PC-9 (cell line): Measurements from ENCODE around the gene RUSF1. TPM values are rescaled to one million over a fixed set of nuclear protein-coding genes. Genes with fewer than 3 reads are reported as not detected.

ENCODE experiments used
- BruUV-seq: library from RNA; stranded (reverse); fragments of 400-500 nt; replicated peaks from 2 replicates; lab custom pipeline; 2021; lab: Mats Ljungman, UMichigan
- CTCF ChIA-PET: fragments of 300-600 bp; sonication (Branson Sonifier 250); formaldehyde crosslinking; loops from one replicate; lab custom pipeline; 2022; ENCODE audit warnings: antibody characterized with exemption; lab: Charles Lee
- POLR2A ChIA-PET: fragments of 300-600 bp; sonication (Branson Sonifier 250); formaldehyde crosslinking; loops from one replicate; lab custom pipeline; 2022; ENCODE audit warnings: antibody characterized with exemption; ENCODE audit not compliant: unreplicated experiment; lab: Charles Lee
- DNase-seq, 2 experiments: peaks; one replicate each; pipeline versions ENCODE4 v3.0.0 to v3.0.0-alpha.2; 2015 to 2022; ENCODE audit warnings: mixed read lengths in 1 of 2
- H2AFZ ChIP-seq: fragments of 200-600 bp; sonication (generic); 2 replicates; pipeline ENCODE4 v1.8.1; 2017; ENCODE audit warnings: antibody characterized with exemption
- H3F3A ChIP-seq: fragments of 200-600 bp; sonication (generic); 2 replicates; pipeline ENCODE4 v1.8.1; 2017; ENCODE audit warnings: antibody characterized with exemption, mild to moderate bottlenecking, low read depth; ENCODE audit not compliant: insufficient read depth
- H3K27ac ChIP-seq: fragments of 200-600 bp; sonication (generic); 2 replicates; pipeline ENCODE4 v1.6.1; 2016; ENCODE audit warnings: mixed run types
- H3K27me3 ChIP-seq: fragments of 200-600 bp; sonication (generic); 2 replicates; pipeline ENCODE4 v1.6.1; 2016; ENCODE audit warnings: low read depth, mixed run types; ENCODE audit not compliant: insufficient read depth
- H3K36me3 ChIP-seq: fragments of 200-600 bp; sonication (generic); 2 replicates; pipeline ENCODE4 v1.6.1; 2016; ENCODE audit warnings: low read depth, mixed run types
- H3K4me1 ChIP-seq: fragments of 200-600 bp; sonication (generic); replicated peaks from 2 replicates; pipeline ENCODE4 v1.6.1; 2016; ENCODE audit warnings: mixed run types; ENCODE audit not compliant: insufficient read depth
- H3K4me2 ChIP-seq: fragments of 200-600 bp; sonication (generic); 2 replicates; pipeline ENCODE4 v1.6.1; 2017; ENCODE audit warnings: mixed run types
- H3K4me3 ChIP-seq: fragments of 200-600 bp; sonication (generic); 2 replicates; pipeline ENCODE4 v1.6.1; 2016; ENCODE audit warnings: mixed run types
- H3K79me2 ChIP-seq: fragments of 200-600 bp; sonication (generic); 2 replicates; pipeline ENCODE4 v1.6.1; 2017; ENCODE audit warnings: low read depth, mixed run types
- H3K9me2 ChIP-seq: fragments of 200-600 bp; sonication (generic); 2 replicates; pipeline ENCODE4 v1.8.1; 2017; ENCODE audit warnings: mild to moderate bottlenecking; ENCODE audit not compliant: insufficient read depth
- H3K9me3 ChIP-seq: fragments of 200-600 bp; sonication (generic); 2 replicates; pipeline ENCODE4 v1.8.1; 2016; ENCODE audit warnings: low read depth; ENCODE audit not compliant: insufficient read depth
- H4K20me1 ChIP-seq: fragments of 200-600 bp; sonication (generic); 2 replicates; pipeline ENCODE4 v1.8.1; 2017; ENCODE audit not compliant: insufficient read depth
- EZH2 ChIP-seq: fragments of 200-600 bp; sonication (generic); IDR thresholded peaks from 2 replicates; pipeline ENCODE4 v1.8.0; 2017; ENCODE audit warnings: antibody characterized with exemption, low read depth
- intact Hi-C: fragments of 100-400 bp; cut with micrococcal nuclease; formaldehyde crosslinking; loops from one replicate; pipeline ENCODE4 v1.10.0; 2022; ENCODE audit not compliant: unreplicated experiment
- total RNA-seq: library from RNA; stranded (reverse); gene quantifications from 2 replicates; pipeline ENCODE4 v1.2.3, GENCODE V29; 2021
- TF ChIP-seq, protein P1 (sequence below): fragments of 200-600 bp; sonication (generic); conservative IDR thresholded peaks from 2 replicates; pipeline ENCODE4 v1.6.1; 2017; ENCODE audit warnings: mixed run types, antibody characterized with exemption, mild to moderate bottlenecking, moderate library complexity

Gene RUSF1
- total RNA-seq, 1 experiment from 2014 or later: 86.7 TPM

DNA sequence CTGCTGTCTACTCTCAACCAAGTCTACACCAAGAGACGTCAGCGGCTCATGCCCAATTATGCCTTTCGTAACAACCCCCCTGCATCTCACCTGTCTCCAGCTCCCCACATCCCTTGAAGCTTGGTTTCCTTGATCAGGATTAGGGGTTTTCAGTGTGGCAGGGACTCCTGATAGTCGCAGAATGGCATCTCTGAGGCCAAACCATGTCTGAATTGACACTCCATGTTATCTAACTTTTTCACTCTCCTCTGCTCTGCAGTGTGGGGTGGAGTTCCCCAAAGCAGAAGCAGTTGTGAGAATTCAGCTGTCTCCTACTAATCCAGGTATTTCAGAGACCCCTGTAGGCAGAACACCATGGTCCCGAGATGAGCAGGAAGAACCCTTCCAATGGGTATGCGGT, 13.9 kb upstream of the RUSF1 start:
- H3K79me2 ChIP-seq: no peaks in the 10 kb centered on the region
- no peaks in the 10 kb centered on the region for H3K36me3 ChIP-seq
- H3F3A ChIP-seq: no peaks in the 10 kb centered on the region
- ChIA-PET CTCF (no interaction called here), POLR2A (no interaction called here)
- peaks cover 65% of the 10 kb centered on the region for H3K27me3 ChIP-seq
- TF ChIP-seq, protein P1, sequence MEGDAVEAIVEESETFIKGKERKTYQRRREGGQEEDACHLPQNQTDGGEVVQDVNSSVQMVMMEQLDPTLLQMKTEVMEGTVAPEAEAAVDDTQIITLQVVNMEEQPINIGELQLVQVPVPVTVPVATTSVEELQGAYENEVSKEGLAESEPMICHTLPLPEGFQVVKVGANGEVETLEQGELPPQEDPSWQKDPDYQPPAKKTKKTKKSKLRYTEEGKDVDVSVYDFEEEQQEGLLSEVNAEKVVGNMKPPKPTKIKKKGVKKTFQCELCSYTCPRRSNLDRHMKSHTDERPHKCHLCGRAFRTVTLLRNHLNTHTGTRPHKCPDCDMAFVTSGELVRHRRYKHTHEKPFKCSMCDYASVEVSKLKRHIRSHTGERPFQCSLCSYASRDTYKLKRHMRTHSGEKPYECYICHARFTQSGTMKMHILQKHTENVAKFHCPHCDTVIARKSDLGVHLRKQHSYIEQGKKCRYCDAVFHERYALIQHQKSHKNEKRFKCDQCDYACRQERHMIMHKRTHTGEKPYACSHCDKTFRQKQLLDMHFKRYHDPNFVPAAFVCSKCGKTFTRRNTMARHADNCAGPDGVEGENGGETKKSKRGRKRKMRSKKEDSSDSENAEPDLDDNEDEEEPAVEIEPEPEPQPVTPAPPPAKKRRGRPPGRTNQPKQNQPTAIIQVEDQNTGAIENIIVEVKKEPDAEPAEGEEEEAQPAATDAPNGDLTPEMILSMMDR: no peak
- no peak overlapping the region for H3K4me2 ChIP-seq
- no peaks in the 10 kb centered on the region for H3K9me2 ChIP-seq
- intact Hi-C loops: no loop called here
- H3K27ac ChIP-seq: no peak overlapping the region
- no peaks in the 10 kb centered on the region for H4K20me1 ChIP-seq
- BruUV-seq: no TSS peak
- 0 out of 2 replicates have a peak, but pooled peaks cover under 1% of the 10 kb centered on the region for H3K9me3 ChIP-seq
- no peaks in the 10 kb centered on the region for H3K4me1 ChIP-seq
- H2AFZ ChIP-seq: no peak overlapping the region
- no peak overlapping the region for H3K4me3 ChIP-seq
- DNase-seq: no peak

DNA sequence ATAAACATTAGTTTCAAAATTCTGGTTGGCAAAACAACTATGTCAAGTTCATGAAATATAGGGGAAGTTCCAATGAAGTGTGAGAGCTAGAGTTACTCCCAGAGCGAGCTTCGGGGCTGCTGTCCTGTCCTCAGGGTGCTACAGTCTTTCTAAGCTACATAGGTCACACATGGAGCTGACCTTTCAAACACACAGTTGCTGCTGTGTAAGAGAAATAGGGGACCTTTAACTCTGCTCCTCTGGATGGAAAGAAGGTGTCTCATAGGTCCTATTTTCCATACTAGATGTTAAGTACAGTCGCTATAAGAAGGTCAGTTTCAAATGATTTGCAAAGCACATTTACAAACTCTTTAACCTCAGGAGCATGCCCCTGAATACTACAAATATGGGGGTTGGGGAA, 13.2 kb upstream of the RUSF1 start:
- H2AFZ ChIP-seq: no peak overlapping the region
- POLR2A ChIA-PET: no interaction called here

DNA sequence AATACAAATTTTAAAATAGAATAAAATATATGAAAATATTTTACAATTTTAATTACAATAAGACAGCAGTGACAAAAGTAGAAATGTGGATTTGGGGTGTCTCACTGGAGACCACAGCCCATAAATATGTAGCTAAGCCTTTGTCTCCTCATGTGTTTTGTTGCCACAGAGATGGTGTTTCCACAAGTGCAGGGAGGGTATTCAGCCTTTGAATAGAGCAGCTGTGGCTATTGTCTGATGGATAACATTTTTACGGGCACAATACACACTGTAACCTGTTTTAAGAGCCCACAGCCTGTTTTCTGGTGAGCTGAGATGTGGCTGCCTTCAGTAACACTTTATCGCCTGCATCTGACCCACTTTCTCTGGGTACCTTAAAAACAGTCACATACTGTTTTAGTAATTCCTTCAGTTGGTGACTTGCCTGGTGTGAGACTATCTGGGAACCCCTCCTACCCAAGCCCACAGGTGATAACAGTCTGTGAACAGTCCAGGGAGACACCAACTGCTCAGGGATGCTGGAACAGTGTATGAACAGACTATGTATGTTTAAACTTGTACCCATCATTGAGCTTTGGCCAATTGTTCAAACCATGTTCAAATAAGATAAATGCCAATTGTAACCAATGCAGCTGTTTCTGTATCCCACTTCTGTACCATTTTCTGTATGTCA, 11.7 kb upstream of the RUSF1 start:
- H3K79me2 ChIP-seq: no peaks in the 10 kb centered on the region
- no peaks in the 10 kb centered on the region for H4K20me1 ChIP-seq
- no peak for DNase-seq
- H3K9me3 ChIP-seq: 0 out of 2 replicates have a peak, but pooled peaks cover 4% of the 10 kb centered on the region
- H2AFZ ChIP-seq: no peak overlapping the region
- intact Hi-C loops: no loop called here
- no peak overlapping the region for H3K4me3 ChIP-seq
- peaks cover 70% of the 10 kb centered on the region for H3K27me3 ChIP-seq
- no peaks in the 10 kb centered on the region for H3K9me2 ChIP-seq
- no peaks in the 10 kb centered on the region for H3F3A ChIP-seq
- BruUV-seq: no TSS peak
- no peak overlapping the region for H3K4me2 ChIP-seq
- H3K4me1 ChIP-seq: no peaks in the 10 kb centered on the region
- CTCF ChIA-PET: interaction anchor here (0.6 kb wide), 1 partner anchor 143 kb away, joined by 4 read pairs; no protein-coding TSS in a partner anchor
- H3K27ac ChIP-seq: no peak overlapping the region
- TF ChIP-seq, protein P1: no peak
- TF ChIP-seq EZH2: no peak
- POLR2A ChIA-PET: no interaction called here
- H3K36me3 ChIP-seq: no peaks in the 10 kb centered on the region

More for the DNA sequence above, 13.2 kb upstream of the RUSF1 start:
- no peak overlapping the region for H3K27ac ChIP-seq
- CTCF ChIA-PET: no interaction called here
- no peaks in the 10 kb centered on the region for H4K20me1 ChIP-seq
- H3K36me3 ChIP-seq: no peaks in the 10 kb centered on the region
- no TSS peak for BruUV-seq
- H3K4me2 ChIP-seq: no peak overlapping the region
- intact Hi-C loops: no loop called here
- H3K4me1 ChIP-seq: no peaks in the 10 kb centered on the region
- no peaks in the 10 kb centered on the region for H3F3A ChIP-seq
- no peak overlapping the region for H3K4me3 ChIP-seq
- H3K9me2 ChIP-seq: no peaks in the 10 kb centered on the region
- peaks cover 65% of the 10 kb centered on the region for H3K27me3 ChIP-seq
- TF ChIP-seq, protein P1: no peak
- no peak for TF ChIP-seq EZH2
- no peak for DNase-seq
- H3K9me3 ChIP-seq: 0 out of 2 replicates have a peak, but pooled peaks cover 4% of the 10 kb centered on the region
- H3K79me2 ChIP-seq: no peaks in the 10 kb centered on the region
